Body of pancreas (tissue), 4 donors: Measurements from ENCODE around the gene JPH3. TPM values are rescaled to one million over a fixed set of nuclear protein-coding genes. Genes with fewer than 3 reads are reported as not detected.
"Not testable (repeated sequence)": the region's sequence is repeated elsewhere in the genome, so short reads cannot be mapped to it uniquely, and the experiment has no call there.

Experiments used
- ATAC-seq: fragments of 150-250 bp; one replicate; pipeline ENCODE4 v1.9.1; 2016
- DNase-seq, 4 donors: peaks; one replicate each; pipeline ENCODE4 v3.0.0-alpha.2; 2019
- H3K27ac ChIP-seq, 4 donors: fragments of 200-600 bp; sonication (generic); 1 replicate in 3 of 4; 2 replicates in 1 of 4; pipeline versions ENCODE4 v1.5.1 to v1.6.1; 2016 to 2019; ENCODE audit warnings: mild to moderate bottlenecking in 1 of 4, mixed read lengths in 1 of 4, moderate library complexity in 1 of 4
- H3K27me3 ChIP-seq, 2 donors: fragments of 200-600 bp; sonication (generic); one replicate each; pipeline ENCODE4 v1.6.0; 2016; ENCODE audit warnings: mild to moderate bottlenecking in 1 of 2
- H3K36me3 ChIP-seq, 2 donors: fragments of 200-600 bp; sonication (generic); replicated peaks in 1 of 2; 2 replicates each; pipeline ENCODE4 v1.5.1; 2016; ENCODE audit warnings: low read depth in 2 of 2; ENCODE audit not compliant: insufficient read depth in 1 of 2
- H3K4me1 ChIP-seq: fragments of 200-600 bp; sonication (generic); one replicate; pipeline ENCODE4 v1.6.0; 2016
- H3K4me3 ChIP-seq, 2 donors: fragments of 200-600 bp; sonication (generic); 1 replicate in 1 of 2; 2 replicates in 1 of 2; pipeline ENCODE4 v1.5.1; 2016 to 2019
- H3K9me3 ChIP-seq, 3 donors: fragments of 200-600 bp; sonication (generic); 1 replicate in 2 of 3; 2 replicates in 1 of 3; pipeline ENCODE4 v1.5.1; 2016
- POLR2A ChIP-seq, 3 donors: fragments of 450-650 bp; IDR thresholded peaks; one replicate each; pipeline ENCODE4 v1.6.1; 2016; ENCODE audit warnings: antibody characterized with exemption in 3 of 3, mild to moderate bottlenecking in 2 of 3
- WGBS, 2 donors: methylation state at CpG; one replicate each; pipeline ENCODE4 v1.1.5; 2017; 5-methylcytosine and 5-hydroxymethylcytosine counted together
- intact Hi-C: fragments of 100-400 bp; cut with DNase I; formaldehyde crosslinking; loops from one replicate; pipeline ENCODE4 v1.15.1; 2023
- total RNA-seq, 2 donors: library from RNA; depleted of rRNA; stranded (reverse); fragments of >200 nt; gene quantifications; one replicate each; pipeline ENCODE4 v1.1.0, GENCODE V29; 2016
- TF ChIP-seq, protein P1 (sequence below), 7 experiments: fragments of 450-650 bp in 4 of 7; fragments of 200-600 bp in 3 of 7; sonication (generic) in 3 of 7; IDR thresholded peaks; one replicate each; pipeline ENCODE4 v1.5.1; 2016 to 2019; ENCODE audit warnings: antibody characterized with exemption in 7 of 7

Gene JPH3
- total RNA-seq, 2 donors from 2014 or later = not detected

DNA sequence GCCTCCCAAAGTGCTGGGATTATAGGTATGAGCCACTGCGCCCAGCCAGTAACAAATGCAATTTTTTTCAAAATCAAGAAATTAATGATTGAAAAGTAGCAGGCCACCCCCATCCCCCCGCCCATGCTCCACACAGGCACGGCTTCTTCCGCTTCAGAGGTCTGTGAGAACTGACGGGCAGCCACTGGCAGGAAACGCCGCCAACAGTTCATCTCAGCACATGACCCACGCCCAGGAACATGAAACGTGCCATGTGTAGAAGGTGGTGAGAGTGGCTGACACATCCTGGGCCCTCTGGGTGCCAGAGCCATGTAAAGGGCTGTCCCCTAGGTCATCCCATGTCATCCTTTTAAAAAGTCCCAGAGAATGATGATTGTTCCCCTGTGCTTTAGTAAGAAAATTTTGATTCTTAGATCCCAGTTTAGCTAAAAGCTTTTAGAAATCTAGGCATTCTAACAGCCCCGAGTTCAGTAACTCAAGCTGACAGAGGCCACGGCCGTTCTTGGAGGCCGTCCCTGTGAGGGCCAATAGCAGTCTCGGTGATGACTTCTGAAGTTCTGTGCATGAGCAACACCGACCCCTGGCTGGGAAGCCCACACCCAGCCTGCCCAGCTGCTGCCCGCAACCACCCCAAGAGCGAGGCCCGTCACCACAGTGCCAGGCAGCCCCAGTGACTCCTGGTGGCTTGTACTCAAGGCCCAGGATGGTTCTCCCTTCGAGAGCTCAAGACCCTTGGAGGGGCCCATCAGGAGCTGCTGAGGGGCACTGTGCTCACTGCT is 111.3 kb downstream of the JPH3 start:
- intact Hi-C loops = no loop called here
- TF ChIP-seq, protein P1, sequence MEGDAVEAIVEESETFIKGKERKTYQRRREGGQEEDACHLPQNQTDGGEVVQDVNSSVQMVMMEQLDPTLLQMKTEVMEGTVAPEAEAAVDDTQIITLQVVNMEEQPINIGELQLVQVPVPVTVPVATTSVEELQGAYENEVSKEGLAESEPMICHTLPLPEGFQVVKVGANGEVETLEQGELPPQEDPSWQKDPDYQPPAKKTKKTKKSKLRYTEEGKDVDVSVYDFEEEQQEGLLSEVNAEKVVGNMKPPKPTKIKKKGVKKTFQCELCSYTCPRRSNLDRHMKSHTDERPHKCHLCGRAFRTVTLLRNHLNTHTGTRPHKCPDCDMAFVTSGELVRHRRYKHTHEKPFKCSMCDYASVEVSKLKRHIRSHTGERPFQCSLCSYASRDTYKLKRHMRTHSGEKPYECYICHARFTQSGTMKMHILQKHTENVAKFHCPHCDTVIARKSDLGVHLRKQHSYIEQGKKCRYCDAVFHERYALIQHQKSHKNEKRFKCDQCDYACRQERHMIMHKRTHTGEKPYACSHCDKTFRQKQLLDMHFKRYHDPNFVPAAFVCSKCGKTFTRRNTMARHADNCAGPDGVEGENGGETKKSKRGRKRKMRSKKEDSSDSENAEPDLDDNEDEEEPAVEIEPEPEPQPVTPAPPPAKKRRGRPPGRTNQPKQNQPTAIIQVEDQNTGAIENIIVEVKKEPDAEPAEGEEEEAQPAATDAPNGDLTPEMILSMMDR (IDR thresholded peaks at IDR 0.05) = no peak
- TF ChIP-seq POLR2A (IDR thresholded peaks at IDR 0.05) = no peak

DNA sequence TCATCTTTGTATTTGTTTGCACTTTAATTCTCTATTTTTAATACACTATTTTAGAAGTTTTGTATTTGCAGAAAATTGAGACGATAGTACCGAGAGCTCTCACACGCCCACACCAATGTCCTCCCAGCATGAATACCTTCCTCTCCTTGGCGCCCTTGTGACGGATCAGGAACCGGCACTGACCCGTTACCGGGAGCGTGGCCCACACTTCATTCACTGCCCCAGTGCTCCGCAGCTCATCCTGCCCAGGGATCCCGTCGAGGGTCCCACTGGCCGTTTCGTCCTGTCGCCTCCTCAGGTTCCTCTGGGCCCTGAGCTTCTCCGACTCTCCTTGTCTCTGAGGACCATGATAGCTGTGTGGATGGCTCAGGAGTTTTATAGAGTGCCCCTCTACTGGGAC is 112.9 kb downstream of the JPH3 start:
- intact Hi-C loops = no loop called here
- Histone ChIP-seq H3K4me1 (no peaks in the 10 kb centered on the region), H3K4me3 (no peak overlapping the region), H3K27ac (no peak overlapping the region), H3K27me3 (no peaks in the 10 kb centered on the region), H3K9me3 (no peaks in the 10 kb centered on the region), H3K36me3 (peaks cover 7 to 8% of the 10 kb centered on the region in 2 donors)
- TF ChIP-seq, protein P1 (IDR thresholded peaks at IDR 0.05) = no peak
- TF ChIP-seq POLR2A (IDR thresholded peaks at IDR 0.05) = no peak
- 93 to 96% methylated on average over 10 to 16 of the region's 16 CpGs for WGBS, 2 donors
- DNase-seq (no peak), ATAC-seq (no peak)

More for the DNA sequence above, 111.3 kb downstream of the JPH3 start:
- DNase-seq (no peak), ATAC-seq (no peak)
- 89 to 93% methylated on average over 14 to 19 of the region's 19 CpGs for WGBS, 2 donors
- Histone ChIP-seq H3K36me3 (peaks cover 7 to 15% of the 10 kb centered on the region in 2 donors), H3K9me3 (no peaks in the 10 kb centered on the region), H3K27ac (no peak overlapping the region), H3K4me1 (no peaks in the 10 kb centered on the region), H3K27me3 (no peaks in the 10 kb centered on the region), H3K4me3 (no peak overlapping the region)

DNA sequence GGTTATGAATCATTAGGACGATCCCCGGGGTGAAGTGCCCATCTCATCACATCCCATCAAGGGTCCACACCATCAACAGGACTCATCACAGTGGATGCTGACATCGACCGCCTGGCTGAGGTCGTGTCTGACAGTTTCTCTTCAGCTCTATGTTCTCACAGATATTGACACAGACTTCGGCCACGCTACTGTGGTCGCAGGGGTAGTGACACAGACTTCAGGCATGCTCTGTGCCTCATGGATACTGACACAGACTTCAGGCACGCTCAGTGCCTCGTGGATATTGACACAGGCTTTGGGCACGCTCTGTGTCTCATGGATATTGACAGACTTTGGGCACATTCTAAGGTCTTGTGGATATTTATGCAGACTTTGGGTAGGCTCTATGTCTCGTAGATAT is 113.3 kb downstream of the JPH3 start:
- Histone ChIP-seq H3K36me3 (peaks cover 7 to 8% of the 10 kb centered on the region in 2 donors), H3K4me3 (no peak overlapping the region), H3K27ac (no peak overlapping the region), H3K4me1 (no peaks in the 10 kb centered on the region), H3K27me3 (no peaks in the 10 kb centered on the region), H3K9me3 (no peaks in the 10 kb centered on the region)
- intact Hi-C loops = no loop called here
- ATAC-seq (no peak), DNase-seq (no peak)
- TF ChIP-seq POLR2A (IDR thresholded peaks at IDR 0.05) = no peak
- TF ChIP-seq, protein P1 (IDR thresholded peaks at IDR 0.05) = no peak
- 89 to 91% methylated on average over 9 to 12 of the region's 12 CpGs for WGBS, 2 donors

DNA sequence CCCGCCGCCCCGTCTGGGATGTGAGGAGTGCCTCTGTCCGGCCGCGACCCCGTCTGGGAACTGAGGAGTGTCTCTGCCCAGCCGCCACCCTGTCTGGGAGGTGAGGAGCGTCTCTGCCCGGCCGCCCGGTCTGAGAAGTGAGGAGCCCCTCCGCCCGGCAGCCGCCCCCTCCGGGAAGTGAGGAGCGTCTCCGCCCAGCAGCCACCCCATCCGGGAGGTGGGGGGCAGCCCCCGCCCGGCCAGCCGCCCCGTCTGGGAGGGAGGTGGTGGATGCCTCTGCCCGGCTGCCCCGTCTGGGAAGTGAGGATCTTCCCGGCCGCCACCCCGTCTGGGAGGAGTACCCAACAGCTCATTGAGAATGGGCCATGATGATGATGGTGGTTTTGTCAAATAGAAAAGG is 116.5 kb downstream of the JPH3 start:
- ATAC-seq, intact Hi-C loops, H3K36me3 ChIP-seq, H3K27me3 ChIP-seq, H3K4me1 ChIP-seq, H3K4me3 ChIP-seq, H3K27ac ChIP-seq, DNase-seq, H3K9me3 ChIP-seq: not testable (repeated sequence)
- WGBS, 2 donors = 98 to 99% methylated on average over 8 to 21 of the region's 28 CpGs

DNA sequence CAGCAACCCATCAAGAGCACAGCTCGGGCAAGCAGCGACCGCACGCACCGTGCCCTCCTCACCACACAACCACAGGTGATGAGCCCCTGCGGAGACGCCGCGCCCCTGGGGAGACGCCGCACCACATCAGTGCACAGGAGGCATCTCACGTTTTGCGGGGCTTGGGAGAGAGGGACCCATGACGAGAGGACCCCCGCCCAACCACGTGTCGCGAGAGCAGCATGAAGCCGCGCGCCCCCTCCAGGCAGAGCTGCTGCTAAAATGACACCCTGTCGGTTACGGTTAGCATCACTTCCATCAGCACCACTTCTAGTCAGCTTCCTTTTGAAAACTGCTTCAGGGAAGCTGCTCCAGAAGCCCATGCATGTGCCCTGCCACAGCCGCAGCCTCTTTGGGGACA is 118.1 kb downstream of the JPH3 start:
- ATAC-seq = no peak
- no peaks in the 10 kb centered on the region for H3K4me1 ChIP-seq

More for the DNA sequence above, 118.1 kb downstream of the JPH3 start:
- intact Hi-C loops = no loop called here
- Histone ChIP-seq H3K4me3 (no peak overlapping the region), H3K27me3 (no peaks in the 10 kb centered on the region), H3K36me3 (peaks cover 2 to 5% of the 10 kb centered on the region in 2 donors), H3K9me3 (no peaks in the 10 kb centered on the region), H3K27ac (no peak overlapping the region)
- WGBS, 2 donors = 94 to 96% methylated on average over 13 to 24 of the region's 24 CpGs
- no peak for TF ChIP-seq POLR2A (IDR thresholded peaks at IDR 0.05)
- TF ChIP-seq, protein P1 (IDR thresholded peaks at IDR 0.05) = no peak
- no peak for DNase-seq
